Trophoblast cell (in vitro differentiated cells and primary cell): ENCODE data around the gene PAK5.

Source experiments
- DNase-seq, 2 donors: peaks; one replicate each; pipeline ENCODE4 v3.0.0-alpha.2; 2016
- H2AFZ ChIP-seq: 2 replicates; pipeline ENCODE4 v1.6.1; 2013; ENCODE audit warnings: low read length, moderate library complexity, mild to moderate bottlenecking; ENCODE audit not compliant: insufficient read depth, poor library complexity
- H2AK5ac ChIP-seq: 2 replicates; pipeline ENCODE4 v1.6.1; 2013; ENCODE audit warnings: mild to moderate bottlenecking, low read length
- H2BK120ac ChIP-seq: 2 replicates; pipeline ENCODE4 v1.6.1; 2013; ENCODE audit warnings: low read length, mild to moderate bottlenecking, moderate library complexity; ENCODE audit not compliant: insufficient read depth, poor library complexity
- H2BK12ac ChIP-seq: 2 replicates; pipeline ENCODE4 v1.6.1; 2013; ENCODE audit warnings: mild to moderate bottlenecking, low read length, moderate library complexity
- H2BK5ac ChIP-seq: 2 replicates; pipeline ENCODE4 v1.6.1; 2013; ENCODE audit warnings: low read length, low read depth, moderate library complexity, mild to moderate bottlenecking; ENCODE audit not compliant: poor library complexity
- H3K14ac ChIP-seq: 2 replicates; pipeline ENCODE4 v1.6.1; 2013; ENCODE audit warnings: mild to moderate bottlenecking, low read length
- H3K18ac ChIP-seq: 2 replicates; pipeline ENCODE4 v1.6.1; 2013; ENCODE audit warnings: mild to moderate bottlenecking, low read length
- H3K23ac ChIP-seq: 2 replicates; pipeline ENCODE4 v1.6.1; 2013; ENCODE audit warnings: low read length
- H3K27ac ChIP-seq: 2 replicates; pipeline ENCODE4 v1.5.1; 2013; ENCODE audit warnings: low read depth, mild to moderate bottlenecking, inconsistent platforms, low read length, moderate library complexity
- H3K27me3 ChIP-seq: 2 replicates; pipeline ENCODE4 v1.6.1; 2013; ENCODE audit warnings: inconsistent platforms, mild to moderate bottlenecking, low read length, moderate library complexity; ENCODE audit not compliant: insufficient read depth
- H3K36me3 ChIP-seq, 2 experiments: 1 replicate in 1 of 2; 2 replicates in 1 of 2; pipeline ENCODE4 v1.6.1; 2013; ENCODE audit warnings: low read length in 2 of 2, mild to moderate bottlenecking in 2 of 2, moderate library complexity in 1 of 2; ENCODE audit not compliant: insufficient read depth in 2 of 2, control insufficient read depth in 1 of 2
- H3K4ac ChIP-seq: 2 replicates; pipeline ENCODE4 v1.6.1; 2013; ENCODE audit warnings: low read depth, mild to moderate bottlenecking, low read length, moderate library complexity
- H3K4me1 ChIP-seq, 2 experiments: 1 replicate in 1 of 2; 2 replicates in 1 of 2; pipeline ENCODE4 v1.6.1; 2013; ENCODE audit warnings: low read length in 2 of 2, mild to moderate bottlenecking in 2 of 2, moderate library complexity in 1 of 2; ENCODE audit not compliant: insufficient read depth in 2 of 2, control insufficient read depth in 1 of 2
- H3K4me2 ChIP-seq: 2 replicates; pipeline ENCODE4 v1.6.1; 2013; ENCODE audit warnings: inconsistent platforms, mild to moderate bottlenecking, low read length, moderate library complexity
- H3K4me3 ChIP-seq: 2 replicates; pipeline ENCODE4 v1.5.1; 2013; ENCODE audit warnings: mild to moderate bottlenecking, low read depth, low read length, inconsistent platforms
- H3K79me1 ChIP-seq: one replicate; pipeline ENCODE4 v1.6.1; 2013; ENCODE audit warnings: low read length
- H3K79me2 ChIP-seq: 2 replicates; pipeline ENCODE4 v1.6.1; 2013; ENCODE audit warnings: low read length, mild to moderate bottlenecking; ENCODE audit not compliant: control insufficient read depth, insufficient read depth, poor library complexity
- H3K9ac ChIP-seq: 2 replicates; pipeline ENCODE4 v1.6.1; 2013; ENCODE audit warnings: mild to moderate bottlenecking, low read length
- H3K9me3 ChIP-seq: 2 replicates; pipeline ENCODE4 v1.6.1; 2013; ENCODE audit warnings: low read depth, mild to moderate bottlenecking, control low read depth, inconsistent platforms, low read length; ENCODE audit not compliant: insufficient read depth
- H4K12ac ChIP-seq: 2 replicates; pipeline ENCODE4 v1.6.1; 2013; ENCODE audit warnings: low read depth, mild to moderate bottlenecking, low read length, moderate library complexity
- H4K8ac ChIP-seq: 2 replicates; pipeline ENCODE4 v1.6.1; 2013; ENCODE audit warnings: low read depth, mild to moderate bottlenecking, low read length, moderate library complexity
- H4K91ac ChIP-seq: one replicate; pipeline ENCODE4 v1.6.1; 2013; ENCODE audit warnings: low read depth, mild to moderate bottlenecking, low read length, moderate library complexity
- WGBS: extraction: QIAGEN DNeasy Blood & Tissue Kit; methylation state at CpG from one replicate; pipeline ENCODE4 v1.1.7; 2013; ENCODE audit warnings: missing lambda C conversion rate; ENCODE audit not compliant: insufficient read length, insufficient coverage; ENCODE audit errors: extremely low coverage; 5-methylcytosine and 5-hydroxymethylcytosine counted together

PAK5 gene

GRCh38 chr20:9741996-9742395, 96.9 kb downstream of the PAK5 start:
- H2AFZ ChIP-seq = no peak overlapping the region
- no peak overlapping the region for H3K4me2 ChIP-seq
- no peak overlapping the region for H3K27ac ChIP-seq
- no peak overlapping the region for H2BK12ac ChIP-seq
- H3K23ac ChIP-seq = no peak overlapping the region
- no peaks in the 10 kb centered on the region for H3K4me1 ChIP-seq
- H2BK120ac ChIP-seq = no peak overlapping the region
- no CpG with 5 or more reads among the region's 3 CpGs for WGBS
- DNase-seq = no peak
- no peaks in the 10 kb centered on the region for H3K79me2 ChIP-seq
- no peak overlapping the region for H3K9ac ChIP-seq
- no peaks in the 10 kb centered on the region for H3K79me1 ChIP-seq
- H2BK5ac ChIP-seq = no peak overlapping the region
- no peak overlapping the region for H4K8ac ChIP-seq
- H3K9me3 ChIP-seq = no peaks in the 10 kb centered on the region
- H3K14ac ChIP-seq = no peak overlapping the region
- no peak overlapping the region for H3K4me3 ChIP-seq
- H4K91ac ChIP-seq = no peak overlapping the region
- H3K18ac ChIP-seq = no peak overlapping the region
- H3K4ac ChIP-seq = no peak overlapping the region
- H3K36me3 ChIP-seq = no peaks in the 10 kb centered on the region
- no peaks in the 10 kb centered on the region for H3K27me3 ChIP-seq
- H2AK5ac ChIP-seq = no peak overlapping the region
- no peak overlapping the region for H4K12ac ChIP-seq

GRCh38 chr20:9740486-9740885, 98.4 kb downstream of the PAK5 start:
- Histone ChIP-seq H3K27ac (no peak overlapping the region), H3K9me3 (no peaks in the 10 kb centered on the region), H4K8ac (no peak overlapping the region), H3K79me1 (no peaks in the 10 kb centered on the region), H4K12ac (no peak overlapping the region), H3K79me2 (no peaks in the 10 kb centered on the region), H3K23ac (no peak overlapping the region), H3K14ac (no peak overlapping the region), H3K9ac (no peak overlapping the region), H3K4me2 (no peak overlapping the region), H3K4me1 (no peaks in the 10 kb centered on the region), H3K4me3 (no peak overlapping the region), H2BK5ac (no peak overlapping the region), H4K91ac (no peak overlapping the region), H2BK120ac (no peak overlapping the region), H2AK5ac (no peak overlapping the region), H2AFZ (no peak overlapping the region), H3K4ac (no peak overlapping the region), H3K36me3 (no peaks in the 10 kb centered on the region), H2BK12ac (no peak overlapping the region), H3K18ac (no peak overlapping the region), H3K27me3 (no peaks in the 10 kb centered on the region)
- no peak for DNase-seq
- no CpG with 5 or more reads among the region's 5 CpGs for WGBS

- H2AK5ac ChIP-seq = no peak overlapping the region
- H3K14ac ChIP-seq = no peak overlapping the region
- no peak overlapping the region for H2AFZ ChIP-seq
- H3K23ac ChIP-seq = no peak overlapping the region
- no peak overlapping the region for H3K4me2 ChIP-seq
- no peak overlapping the region for H4K8ac ChIP-seq
- H2BK120ac ChIP-seq = no peak overlapping the region
- H4K91ac ChIP-seq = no peak overlapping the region
- no peak overlapping the region for H2BK12ac ChIP-seq
- H3K18ac ChIP-seq = no peak overlapping the region
- H3K79me2 ChIP-seq = no peaks in the 10 kb centered on the region
- H3K27me3 ChIP-seq = no peaks in the 10 kb centered on the region
- H3K9me3 ChIP-seq = no peaks in the 10 kb centered on the region
- H4K12ac ChIP-seq = no peak overlapping the region
- H3K27ac ChIP-seq = no peak overlapping the region
- no peaks in the 10 kb centered on the region for H3K79me1 ChIP-seq
- no peak overlapping the region for H2BK5ac ChIP-seq
- no CpG with 5 or more reads among the region's 4 CpGs for WGBS
- H3K36me3 ChIP-seq = no peaks in the 10 kb centered on the region
- H3K9ac ChIP-seq = no peak overlapping the region
- no peak overlapping the region for H3K4me3 ChIP-seq
- H3K4me1 ChIP-seq = no peaks in the 10 kb centered on the region
- no peak for DNase-seq
- H3K4ac ChIP-seq = no peak overlapping the region
These were observed 98.9 kb downstream of the PAK5 start for GRCh38 chr20:9739991-9740390.

GRCh38 chr20:9736373-9736772, 102.5 kb downstream of the PAK5 start:
- Histone ChIP-seq H2AK5ac (no peak overlapping the region), H3K27me3 (no peaks in the 10 kb centered on the region), H3K18ac (no peak overlapping the region), H4K12ac (no peak overlapping the region), H4K91ac (no peak overlapping the region), H4K8ac (no peak overlapping the region), H3K4me1 (no peaks in the 10 kb centered on the region), H3K9ac (no peak overlapping the region), H3K14ac (no peak overlapping the region), H3K4ac (no peak overlapping the region), H3K23ac (no peak overlapping the region), H2BK120ac (no peak overlapping the region), H2BK12ac (no peak overlapping the region), H3K4me3 (no peak overlapping the region), H2AFZ (no peak overlapping the region), H3K36me3 (no peaks in the 10 kb centered on the region), H3K9me3 (no peaks in the 10 kb centered on the region), H3K79me2 (no peaks in the 10 kb centered on the region), H3K27ac (no peak overlapping the region), H3K4me2 (no peak overlapping the region), H3K79me1 (no peaks in the 10 kb centered on the region), H2BK5ac (no peak overlapping the region)
- WGBS = no CpG with 5 or more reads among the region's 2 CpGs
- DNase-seq = no peak
